HEK293 (cell line): ENCODE measurements around the gene STMN1.
A peak's percentile ranks its signal among the peaks of the same experiment; 100 is the strongest.

ENCODE experiments used
- CTCF ChIA-PET: fragments of 350-600 bp; formaldehyde crosslinking; extraction: SDS; loops from one replicate; lab custom pipeline; 2021; ENCODE audit warnings: antibody characterized with exemption; lab: Yijun Ruan, JAX
- POLR2A ChIA-PET: fragments of 300-600 bp; formaldehyde crosslinking; extraction: SDS; loops from one replicate; lab custom pipeline; 2020; ENCODE audit warnings: antibody characterized with exemption, inconsistent platforms; lab: Yijun Ruan, JAX
- H3K27ac ChIP-seq: fragments of 200-500 bp; sonication (Bioruptor generic); 2 replicates; pipeline ENCODE4 v1.5.1; 2014; ENCODE audit warnings: low read depth, low read length, control low read depth, inconsistent platforms; ENCODE audit errors: extremely low read depth
- H3K36me3 ChIP-seq, 2 experiments: fragments of 200-500 bp in 1 of 2; sonication (Bioruptor generic) in 1 of 2; 1 replicate in 1 of 2; 2 replicates in 1 of 2; pipeline ENCODE4 v1.5.1; 2014 to 2017; ENCODE audit warnings: inconsistent platforms in 2 of 2, low read length in 2 of 2; ENCODE audit not compliant: control insufficient read depth in 2 of 2, insufficient read depth in 1 of 2
- H3K4me1 ChIP-seq: fragments of 200-500 bp; sonication (Bioruptor generic); 2 replicates; pipeline ENCODE4 v1.5.1; 2014; ENCODE audit warnings: mild to moderate bottlenecking, low read length, inconsistent platforms; ENCODE audit not compliant: control insufficient read depth, insufficient read depth
- H3K4me3 ChIP-seq: 2 replicates; pipeline ENCODE4 v1.5.1; 2011; ENCODE audit warnings: low read depth, mild to moderate bottlenecking, control low read depth, low read length, moderate library complexity
- H3K9me3 ChIP-seq: fragments of 200-500 bp; sonication (Bioruptor generic); 2 replicates; pipeline ENCODE4 v1.5.1; 2014; ENCODE audit warnings: low read depth, low read length, inconsistent platforms; ENCODE audit not compliant: control insufficient read depth, insufficient read depth
- GLI4 ChIP-seq: fragments of 450-650 bp; formaldehyde crosslinking; IDR thresholded peaks from 2 replicates; pipeline ENCODE4 v1.5.1; 2016; ENCODE audit warnings: missing biosample characterization, missing genetic modification characterization
- GLIS2 ChIP-seq: fragments of 450-650 bp; formaldehyde crosslinking; IDR thresholded peaks from 2 replicates; pipeline ENCODE4 v1.5.1; 2016; ENCODE audit warnings: missing biosample characterization, missing genetic modification characterization
- SP2 ChIP-seq: fragments of 450-650 bp; formaldehyde crosslinking; IDR thresholded peaks from 2 replicates; pipeline ENCODE4 v1.5.1; 2016; ENCODE audit warnings: missing biosample characterization, missing genetic modification characterization
- WT1 ChIP-seq: fragments of 450-650 bp; formaldehyde crosslinking; IDR thresholded peaks from 2 replicates; pipeline ENCODE4 v1.5.1; 2016; ENCODE audit warnings: missing biosample characterization, missing genetic modification characterization
- ZBTB8A ChIP-seq: fragments of 450-650 bp; formaldehyde crosslinking; IDR thresholded peaks from 2 replicates; pipeline ENCODE4 v1.5.1; 2016; ENCODE audit warnings: missing biosample characterization, missing genetic modification characterization
- ZFP41 ChIP-seq: fragments of 450-650 bp; formaldehyde crosslinking; IDR thresholded peaks from 2 replicates; pipeline ENCODE4 v1.5.1; 2016; ENCODE audit warnings: missing biosample characterization, missing genetic modification characterization, borderline replicate concordance
- ZNF138 ChIP-seq: fragments of 450-650 bp; formaldehyde crosslinking; IDR thresholded peaks from 2 replicates; pipeline ENCODE4 v1.5.1; 2016; ENCODE audit warnings: missing biosample characterization, missing genetic modification characterization, borderline replicate concordance
- ZNF157 ChIP-seq: fragments of 450-650 bp; formaldehyde crosslinking; IDR thresholded peaks from 2 replicates; pipeline ENCODE4 v1.5.1; 2016; ENCODE audit warnings: missing biosample characterization, missing genetic modification characterization
- ZNF174 ChIP-seq: fragments of 450-650 bp; formaldehyde crosslinking; IDR thresholded peaks from 2 replicates; pipeline ENCODE4 v1.5.0; 2017; ENCODE audit warnings: missing biosample characterization, mild to moderate bottlenecking, missing genetic modification characterization
- ZNF175 ChIP-seq: fragments of 450-650 bp; formaldehyde crosslinking; IDR thresholded peaks from 2 replicates; pipeline ENCODE4 v1.5.1; 2016; ENCODE audit warnings: missing biosample characterization, missing genetic modification characterization
- ZNF18 ChIP-seq: fragments of 450-650 bp; formaldehyde crosslinking; IDR thresholded peaks from 2 replicates; pipeline ENCODE4 v1.5.1; 2016; ENCODE audit warnings: missing biosample characterization, missing genetic modification characterization
- ZNF292 ChIP-seq: fragments of 450-650 bp; formaldehyde crosslinking; IDR thresholded peaks from 2 replicates; pipeline ENCODE4 v1.5.1; 2016; ENCODE audit warnings: low read depth, missing biosample characterization, missing genetic modification characterization, borderline replicate concordance
- ZNF341 ChIP-seq: fragments of 450-650 bp; formaldehyde crosslinking; IDR thresholded peaks from 2 replicates; pipeline ENCODE4; 2016; ENCODE audit warnings: low read depth, missing biosample characterization, missing genetic modification characterization
- ZNF350 ChIP-seq: fragments of 450-650 bp; formaldehyde crosslinking; IDR thresholded peaks from 2 replicates; pipeline ENCODE4 v1.5.0; 2017; ENCODE audit warnings: missing biosample characterization, mild to moderate bottlenecking, missing genetic modification characterization
- ZNF354C ChIP-seq: fragments of 450-650 bp; formaldehyde crosslinking; IDR thresholded peaks from 2 replicates; pipeline ENCODE4 v1.5.1; 2016; ENCODE audit warnings: missing biosample characterization, missing genetic modification characterization, low read depth, borderline replicate concordance
- ZNF37A ChIP-seq: fragments of 450-650 bp; IDR thresholded peaks from 2 replicates; pipeline ENCODE4 v1.5.1; 2018; ENCODE audit warnings: missing biosample characterization, missing genetic modification characterization
- ZNF555 ChIP-seq: fragments of 450-650 bp; formaldehyde crosslinking; conservative IDR thresholded peaks from 2 replicates; pipeline ENCODE4 v1.5.1; 2017; ENCODE audit warnings: missing biosample characterization, mild to moderate bottlenecking, missing genetic modification characterization, inconsistent platforms
- ZNF580 ChIP-seq: fragments of 450-650 bp; formaldehyde crosslinking; IDR thresholded peaks from 2 replicates; pipeline ENCODE4 v1.5.1; 2016; ENCODE audit warnings: missing biosample characterization, missing genetic modification characterization
- ZNF600 ChIP-seq: fragments of 450-650 bp; formaldehyde crosslinking; IDR thresholded peaks from 2 replicates; pipeline ENCODE4 v1.5.1; 2016; ENCODE audit warnings: missing biosample characterization, missing genetic modification characterization
- ZNF639 ChIP-seq: fragments of 450-650 bp; formaldehyde crosslinking; IDR thresholded peaks from 2 replicates; pipeline ENCODE4 v1.5.1; 2016; ENCODE audit warnings: missing biosample characterization, missing genetic modification characterization
- ZNF701 ChIP-seq: fragments of 450-650 bp; formaldehyde crosslinking; IDR thresholded peaks from 2 replicates; pipeline ENCODE4 v1.5.1; 2016; ENCODE audit warnings: missing biosample characterization, missing genetic modification characterization
- ZNF768 ChIP-seq: fragments of 450-650 bp; formaldehyde crosslinking; IDR thresholded peaks from 2 replicates; pipeline ENCODE4 v1.5.1; 2018; ENCODE audit warnings: missing biosample characterization, mild to moderate bottlenecking, missing genetic modification characterization
- TF ChIP-seq, protein P1 (sequence below): fragments of 450-650 bp; formaldehyde crosslinking; IDR thresholded peaks from 2 replicates; pipeline ENCODE4 v1.5.1; 2016; ENCODE audit warnings: missing biosample characterization, missing genetic modification characterization
- TF ChIP-seq, protein P2 (sequence below): fragments of 450-650 bp; formaldehyde crosslinking; IDR thresholded peaks from 2 replicates; pipeline ENCODE4 v1.5.1; 2017; ENCODE audit warnings: missing biosample characterization, missing genetic modification characterization

Gene STMN1

GRCh38 chr1:25871704-25872494 is 34.3 kb downstream of the STMN1 start:
- CTCF ChIA-PET: interaction anchor here (0.6 to 0.7 kb wide), 2 partner anchors 277 to 292 kb away, joined by 3 read pairs; no protein-coding TSS in a partner anchor
- no peak overlapping the region for H3K27ac ChIP-seq
- peaks cover 0 to 11% of the 10 kb centered on the region in 2 experiments; a peak in 1 of 3 replicates for H3K36me3 ChIP-seq
- no peaks in the 10 kb centered on the region for H3K9me3 ChIP-seq
- no peak overlapping the region for H3K4me3 ChIP-seq
- TF ChIP-seq ZNF157: no peak
- TF ChIP-seq ZNF768: peak; percentile 92
- peak; percentile 53; the same call in 1 of the 2 replicates for TF ChIP-seq ZNF580 (tag by site-specific recombination)
- TF ChIP-seq, all 188 proteins: peak for 2
- POLR2A ChIA-PET: no interaction called here
- H3K4me1 ChIP-seq: no peaks in the 10 kb centered on the region

GRCh38 chr1:25871086-25871703 is 35.0 kb downstream of the STMN1 start:
- ChIA-PET CTCF (no interaction called here), POLR2A (no interaction called here)
- H3K36me3 ChIP-seq: peaks cover 0 to 11% of the 10 kb centered on the region in 2 experiments; a peak in 1 of 3 replicates
- no peaks in the 10 kb centered on the region for H3K4me1 ChIP-seq
- H3K27ac ChIP-seq: no peak overlapping the region
- H3K4me3 ChIP-seq: no peak overlapping the region
- H3K9me3 ChIP-seq: no peaks in the 10 kb centered on the region
- TF ChIP-seq ZNF555 (tag by site-specific recombination) (no peak), SP2 (tag by site-specific recombination) (no peak), GLI4 (tag by site-specific recombination) (no peak), ZNF701 (tag by site-specific recombination) (no peak), ZNF639 (tag by site-specific recombination) (no peak), ZNF18 (tag by site-specific recombination) (no peak), ZNF354C (no peak), GLIS2 (tag by site-specific recombination) (no peak), ZNF37A (tag by site-specific recombination) (no peak), ZNF341 (tag by site-specific recombination) (peak; percentile 18; the same call in 1 of the 2 replicates), ZNF175 (tag by site-specific recombination) (no peak), ZFP41 (tag by site-specific recombination) (no peak), ZNF292 (tag by site-specific recombination) (no peak), ZNF600 (tag by site-specific recombination) (0 out of 2 replicates have a peak, but pooled peaks have one; percentile 29), ZBTB8A (tag by site-specific recombination) (0 out of 2 replicates have a peak, but pooled peaks have one; percentile 29), ZNF350 (tag by site-specific recombination) (no peak), ZNF174 (no peak), WT1 (peak; percentile 62; the same call in 1 of the 2 replicates), ZNF138 (tag by site-specific recombination) (no peak)
- TF ChIP-seq, protein P1, sequence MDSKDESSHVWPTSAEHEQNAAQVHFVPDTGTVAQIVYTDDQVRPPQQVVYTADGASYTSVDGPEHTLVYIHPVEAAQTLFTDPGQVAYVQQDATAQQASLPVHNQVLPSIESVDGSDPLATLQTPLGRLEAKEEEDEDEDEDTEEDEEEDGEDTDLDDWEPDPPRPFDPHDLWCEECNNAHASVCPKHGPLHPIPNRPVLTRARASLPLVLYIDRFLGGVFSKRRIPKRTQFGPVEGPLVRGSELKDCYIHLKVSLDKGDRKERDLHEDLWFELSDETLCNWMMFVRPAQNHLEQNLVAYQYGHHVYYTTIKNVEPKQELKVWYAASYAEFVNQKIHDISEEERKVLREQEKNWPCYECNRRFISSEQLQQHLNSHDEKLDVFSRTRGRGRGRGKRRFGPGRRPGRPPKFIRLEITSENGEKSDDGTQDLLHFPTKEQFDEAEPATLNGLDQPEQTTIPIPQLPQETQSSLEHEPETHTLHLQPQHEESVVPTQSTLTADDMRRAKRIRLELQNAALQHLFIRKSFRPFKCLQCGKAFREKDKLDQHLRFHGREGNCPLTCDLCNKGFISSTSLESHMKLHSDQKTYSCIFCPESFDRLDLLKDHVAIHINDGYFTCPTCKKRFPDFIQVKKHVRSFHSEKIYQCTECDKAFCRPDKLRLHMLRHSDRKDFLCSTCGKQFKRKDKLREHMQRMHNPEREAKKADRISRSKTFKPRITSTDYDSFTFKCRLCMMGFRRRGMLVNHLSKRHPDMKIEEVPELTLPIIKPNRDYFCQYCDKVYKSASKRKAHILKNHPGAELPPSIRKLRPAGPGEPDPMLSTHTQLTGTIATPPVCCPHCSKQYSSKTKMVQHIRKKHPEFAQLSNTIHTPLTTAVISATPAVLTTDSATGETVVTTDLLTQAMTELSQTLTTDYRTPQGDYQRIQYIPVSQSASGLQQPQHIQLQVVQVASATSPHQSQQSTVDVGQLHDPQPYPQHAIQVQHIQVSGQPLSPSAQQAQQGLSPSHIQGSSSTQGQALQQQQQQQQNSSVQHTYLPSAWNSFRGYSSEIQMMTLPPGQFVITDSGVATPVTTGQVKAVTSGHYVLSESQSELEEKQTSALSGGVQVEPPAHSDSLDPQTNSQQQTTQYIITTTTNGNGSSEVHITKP (tag by site-specific recombination): peak; percentile 77
- TF ChIP-seq, protein P2, sequence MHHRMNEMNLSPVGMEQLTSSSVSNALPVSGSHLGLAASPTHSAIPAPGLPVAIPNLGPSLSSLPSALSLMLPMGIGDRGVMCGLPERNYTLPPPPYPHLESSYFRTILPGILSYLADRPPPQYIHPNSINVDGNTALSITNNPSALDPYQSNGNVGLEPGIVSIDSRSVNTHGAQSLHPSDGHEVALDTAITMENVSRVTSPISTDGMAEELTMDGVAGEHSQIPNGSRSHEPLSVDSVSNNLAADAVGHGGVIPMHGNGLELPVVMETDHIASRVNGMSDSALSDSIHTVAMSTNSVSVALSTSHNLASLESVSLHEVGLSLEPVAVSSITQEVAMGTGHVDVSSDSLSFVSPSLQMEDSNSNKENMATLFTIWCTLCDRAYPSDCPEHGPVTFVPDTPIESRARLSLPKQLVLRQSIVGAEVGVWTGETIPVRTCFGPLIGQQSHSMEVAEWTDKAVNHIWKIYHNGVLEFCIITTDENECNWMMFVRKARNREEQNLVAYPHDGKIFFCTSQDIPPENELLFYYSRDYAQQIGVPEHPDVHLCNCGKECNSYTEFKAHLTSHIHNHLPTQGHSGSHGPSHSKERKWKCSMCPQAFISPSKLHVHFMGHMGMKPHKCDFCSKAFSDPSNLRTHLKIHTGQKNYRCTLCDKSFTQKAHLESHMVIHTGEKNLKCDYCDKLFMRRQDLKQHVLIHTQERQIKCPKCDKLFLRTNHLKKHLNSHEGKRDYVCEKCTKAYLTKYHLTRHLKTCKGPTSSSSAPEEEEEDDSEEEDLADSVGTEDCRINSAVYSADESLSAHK: no peak
